Skeletal muscle tissue (tissue), 4 donors: ENCODE measurements around the gene C4orf17. TPM values are rescaled to one million over a fixed set of nuclear protein-coding genes. Genes with fewer than 3 reads are reported as not detected.
A peak's percentile ranks its signal among the peaks of the same experiment; 100 is the strongest.

Source experiments
- H3K27ac ChIP-seq: one replicate; pipeline ENCODE4 v1.7.0; 2013; ENCODE audit warnings: mild to moderate bottlenecking, low read depth, low read length, inconsistent platforms
- H3K27me3 ChIP-seq, 3 donors: one replicate each; pipeline ENCODE4 v1.7.0; 2013; ENCODE audit warnings: low read length in 3 of 3; ENCODE audit not compliant: control insufficient read depth in 3 of 3, insufficient read depth in 3 of 3
- H3K36me3 ChIP-seq, 3 donors: one replicate each; pipeline ENCODE4 v1.7.0; 2013; ENCODE audit warnings: low read length in 3 of 3; ENCODE audit not compliant: control insufficient read depth in 3 of 3, insufficient read depth in 3 of 3
- H3K4me1 ChIP-seq, 3 donors: one replicate each; pipeline ENCODE4 v1.7.0; 2013; ENCODE audit warnings: low read length in 3 of 3, mild to moderate bottlenecking in 3 of 3; ENCODE audit not compliant: control insufficient read depth in 3 of 3, insufficient read depth in 3 of 3
- H3K4me3 ChIP-seq, 3 donors: one replicate each; pipeline ENCODE4 v1.7.0; 2013; ENCODE audit warnings: low read length in 3 of 3
- H3K9ac ChIP-seq, 3 donors: one replicate each; pipeline ENCODE4 v1.7.0; 2013; ENCODE audit warnings: low read length in 3 of 3, mild to moderate bottlenecking in 3 of 3, moderate library complexity in 2 of 3, low read depth in 1 of 3
- H3K9me3 ChIP-seq, 3 donors: one replicate each; pipeline ENCODE4 v1.7.0; 2013; ENCODE audit warnings: low read length in 3 of 3; ENCODE audit not compliant: control insufficient read depth in 3 of 3
- total RNA-seq: library from RNA; depleted of rRNA; stranded (reverse); fragments of >200 nt; gene quantifications from one replicate; pipeline ENCODE4 v1.2.3, GENCODE V29; 2014
- donor health status: Osteomylitis.

The C4orf17 gene
- total RNA-seq, 1 donor from 2014 or later: not detected

GRCh38 chr4:99572527-99573240 is 61.9 kb downstream of the C4orf17 start:
- Histone ChIP-seq H3K4me1 (no peaks in the 10 kb centered on the region), H3K9ac (peak overlapping the region in 1 of 3 donors; percentile 27), H3K27ac (peak overlapping the region; percentile 26), H3K27me3 (no peaks in the 10 kb centered on the region), H3K9me3 (no peaks in the 10 kb centered on the region), H3K4me3 (peak overlapping the region in 1 of 3 donors; percentile 19), H3K36me3 (no peaks in the 10 kb centered on the region)

- no peaks in the 10 kb centered on the region for H3K36me3 ChIP-seq
- H3K27ac ChIP-seq: peak overlapping the region; percentile 26
- no peaks in the 10 kb centered on the region for H3K9me3 ChIP-seq
- no peaks in the 10 kb centered on the region for H3K27me3 ChIP-seq
- H3K4me3 ChIP-seq: no peak overlapping the region
- H3K4me1 ChIP-seq: no peaks in the 10 kb centered on the region
- H3K9ac ChIP-seq: peak overlapping the region in 1 of 3 donors; percentile 12
Observed at GRCh38 chr4:99573735-99574368, 63.0 kb downstream of the C4orf17 start.

- Histone ChIP-seq H3K4me3 (no peak within 1 kb of the TSS), H3K36me3 (no peaks in the 10 kb centered on the region), H3K27me3 (no peaks in the 10 kb centered on the region), H3K4me1 (no peaks in the 10 kb centered on the region), H3K9ac (peak within 1 kb of the TSS in 1 of 3 donors; percentile 12), H3K9me3 (no peaks in the 10 kb centered on the region), H3K27ac (peak within 1 kb of the TSS; percentile 26)
Observed at GRCh38 chr4:99574530-99575324, 63.9 kb downstream of the C4orf17 start, which contains the start of gene MTTP. TSS of gene MTTP (plus strand) at chr4:99574824. CDS start at chr4:99574910, 86 bp downstream.

GRCh38 chr4:99578714-99579113 is 67.9 kb downstream of the C4orf17 start:
- Histone ChIP-seq H3K27me3 (no peaks in the 10 kb centered on the region), H3K27ac (no peak overlapping the region), H3K9me3 (no peaks in the 10 kb centered on the region), H3K36me3 (no peaks in the 10 kb centered on the region), H3K9ac (no peak overlapping the region), H3K4me3 (no peak overlapping the region), H3K4me1 (no peaks in the 10 kb centered on the region)

GRCh38 chr4:99585516-99585915 is 74.7 kb downstream of the C4orf17 start:
- Histone ChIP-seq H3K27me3 (no peaks in the 10 kb centered on the region), H3K9me3 (no peaks in the 10 kb centered on the region), H3K36me3 (no peaks in the 10 kb centered on the region), H3K4me3 (no peak overlapping the region), H3K4me1 (peaks cover 0 to 6% (median 2%) of the 10 kb centered on the region in 3 donors), H3K27ac (no peak overlapping the region), H3K9ac (no peak overlapping the region)

GRCh38 chr4:99586322-99586721 is 75.5 kb downstream of the C4orf17 start:
- H3K9ac ChIP-seq: no peak overlapping the region
- H3K27me3 ChIP-seq: no peaks in the 10 kb centered on the region
- no peak overlapping the region for H3K27ac ChIP-seq
- H3K9me3 ChIP-seq: no peaks in the 10 kb centered on the region
- H3K4me3 ChIP-seq: no peak overlapping the region
- peaks cover 0 to 6% (median 2%) of the 10 kb centered on the region in 3 donors for H3K4me1 ChIP-seq
- H3K36me3 ChIP-seq: no peaks in the 10 kb centered on the region

GRCh38 chr4:99586797-99587196 is 76.0 kb downstream of the C4orf17 start:
- H3K9ac ChIP-seq: no peak overlapping the region
- no peak overlapping the region for H3K27ac ChIP-seq
- H3K27me3 ChIP-seq: no peaks in the 10 kb centered on the region
- no peaks in the 10 kb centered on the region for H3K9me3 ChIP-seq
- peaks cover 0 to 6% (median 2%) of the 10 kb centered on the region in 3 donors for H3K4me1 ChIP-seq
- no peak overlapping the region for H3K4me3 ChIP-seq
- H3K36me3 ChIP-seq: no peaks in the 10 kb centered on the region

GRCh38 chr4:99587309-99587708 is 76.5 kb downstream of the C4orf17 start:
- H3K27ac ChIP-seq: no peak overlapping the region
- H3K27me3 ChIP-seq: no peaks in the 10 kb centered on the region
- no peak overlapping the region for H3K4me3 ChIP-seq
- H3K4me1 ChIP-seq: peaks cover 0 to 6% (median 2%) of the 10 kb centered on the region in 3 donors
- no peaks in the 10 kb centered on the region for H3K9me3 ChIP-seq
- H3K36me3 ChIP-seq: no peaks in the 10 kb centered on the region
- no peak overlapping the region for H3K9ac ChIP-seq

GRCh38 chr4:99587803-99588202 is 77.0 kb downstream of the C4orf17 start:
- no peaks in the 10 kb centered on the region for H3K27me3 ChIP-seq
- H3K9ac ChIP-seq: no peak overlapping the region
- peaks cover 0 to 6% (median 2%) of the 10 kb centered on the region in 3 donors for H3K4me1 ChIP-seq
- no peak overlapping the region for H3K27ac ChIP-seq
- H3K4me3 ChIP-seq: no peak overlapping the region
- no peaks in the 10 kb centered on the region for H3K36me3 ChIP-seq
- H3K9me3 ChIP-seq: no peaks in the 10 kb centered on the region
